Kidney epithelial cell (primary cell): ENCODE data around the gene RAI2. TPM values are rescaled to one million over a fixed set of nuclear protein-coding genes. Genes with fewer than 3 reads are reported as not detected.

Experiments used
- DNase-seq: peaks from one replicate; pipeline ENCODE4 v3.0.0-alpha.2; 2010; ENCODE audit warnings: low read depth
- H3K27me3 ChIP-seq: 2 replicates; pipeline ENCODE4 v1.6.0; 2011; ENCODE audit warnings: low read length; ENCODE audit not compliant: control insufficient read depth, insufficient read depth
- H3K36me3 ChIP-seq: 2 replicates; pipeline ENCODE4 v1.5.1; 2011; ENCODE audit warnings: low read length; ENCODE audit not compliant: control insufficient read depth, insufficient read depth
- H3K4me3 ChIP-seq: 2 replicates; pipeline ENCODE4 v1.5.1; 2011; ENCODE audit warnings: low read depth, mild to moderate bottlenecking, control low read depth, low read length
- total RNA-seq: library from RNA; depleted of rRNA; stranded (reverse); fragments of >200 nt; gene quantifications from 2 replicates; pipeline ENCODE4 v1.2.3, GENCODE V29; 2015
- TF ChIP-seq, protein P1 (sequence below): IDR thresholded peaks from 2 replicates; pipeline ENCODE4 v1.5.1; 2011; ENCODE audit warnings: mild to moderate bottlenecking, moderate library complexity, low read length, control low read depth, inconsistent platforms; ENCODE audit not compliant: insufficient read depth, poor library complexity, severe bottlenecking

Gene RAI2
- total RNA-seq, 1 donor from 2014 or later: 3.2 TPM

DNA sequence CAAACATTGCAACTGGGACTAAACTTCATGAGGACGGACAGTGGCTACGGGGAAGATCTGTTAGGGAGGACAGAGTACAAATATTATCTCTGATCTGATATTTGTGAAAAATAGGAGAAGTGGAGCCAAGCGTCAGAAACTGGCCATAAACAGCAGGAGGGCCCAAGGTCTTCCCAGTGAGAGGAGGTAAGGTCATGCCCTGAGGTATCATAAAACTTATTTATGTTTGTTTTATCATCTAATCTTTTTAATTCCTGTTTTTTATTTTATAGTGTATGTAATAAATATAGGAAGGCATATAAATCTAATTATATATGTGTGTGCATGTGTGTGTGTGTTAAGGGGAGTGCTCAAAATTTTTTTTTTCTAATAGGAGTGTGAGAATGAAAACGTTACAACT, 51.8 kb downstream of the RAI2 start:
- Histone ChIP-seq H3K27me3 (no peaks in the 10 kb centered on the region), H3K4me3 (no peak overlapping the region), H3K36me3 (no peaks in the 10 kb centered on the region)
- no peak for DNase-seq
- TF ChIP-seq, protein P1, sequence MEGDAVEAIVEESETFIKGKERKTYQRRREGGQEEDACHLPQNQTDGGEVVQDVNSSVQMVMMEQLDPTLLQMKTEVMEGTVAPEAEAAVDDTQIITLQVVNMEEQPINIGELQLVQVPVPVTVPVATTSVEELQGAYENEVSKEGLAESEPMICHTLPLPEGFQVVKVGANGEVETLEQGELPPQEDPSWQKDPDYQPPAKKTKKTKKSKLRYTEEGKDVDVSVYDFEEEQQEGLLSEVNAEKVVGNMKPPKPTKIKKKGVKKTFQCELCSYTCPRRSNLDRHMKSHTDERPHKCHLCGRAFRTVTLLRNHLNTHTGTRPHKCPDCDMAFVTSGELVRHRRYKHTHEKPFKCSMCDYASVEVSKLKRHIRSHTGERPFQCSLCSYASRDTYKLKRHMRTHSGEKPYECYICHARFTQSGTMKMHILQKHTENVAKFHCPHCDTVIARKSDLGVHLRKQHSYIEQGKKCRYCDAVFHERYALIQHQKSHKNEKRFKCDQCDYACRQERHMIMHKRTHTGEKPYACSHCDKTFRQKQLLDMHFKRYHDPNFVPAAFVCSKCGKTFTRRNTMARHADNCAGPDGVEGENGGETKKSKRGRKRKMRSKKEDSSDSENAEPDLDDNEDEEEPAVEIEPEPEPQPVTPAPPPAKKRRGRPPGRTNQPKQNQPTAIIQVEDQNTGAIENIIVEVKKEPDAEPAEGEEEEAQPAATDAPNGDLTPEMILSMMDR: no peak

DNA sequence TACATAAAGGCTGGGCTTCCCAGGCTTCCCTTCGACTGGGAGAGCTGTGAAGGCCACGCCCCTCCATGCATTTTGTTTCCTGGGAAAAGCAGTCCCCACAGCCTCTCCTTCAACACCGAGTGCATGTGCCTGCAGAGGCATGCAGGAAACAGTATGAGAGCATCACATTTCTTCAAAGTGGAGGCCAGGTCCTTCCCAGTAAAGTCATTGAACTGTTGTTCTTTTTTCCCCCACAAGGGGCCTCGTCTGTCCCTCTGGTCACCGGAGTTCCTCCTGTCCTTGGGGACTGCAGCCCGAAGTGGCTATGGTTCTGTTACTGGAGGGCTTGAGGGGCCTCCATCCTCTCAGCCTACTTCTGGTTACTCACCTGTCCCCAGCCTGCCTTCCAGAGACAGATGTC, 56.0 kb downstream of the RAI2 start:
- Histone ChIP-seq H3K36me3 (no peaks in the 10 kb centered on the region), H3K27me3 (no peaks in the 10 kb centered on the region), H3K4me3 (no peak overlapping the region)
- TF ChIP-seq, protein P1: no peak
- DNase-seq: no peak

DNA sequence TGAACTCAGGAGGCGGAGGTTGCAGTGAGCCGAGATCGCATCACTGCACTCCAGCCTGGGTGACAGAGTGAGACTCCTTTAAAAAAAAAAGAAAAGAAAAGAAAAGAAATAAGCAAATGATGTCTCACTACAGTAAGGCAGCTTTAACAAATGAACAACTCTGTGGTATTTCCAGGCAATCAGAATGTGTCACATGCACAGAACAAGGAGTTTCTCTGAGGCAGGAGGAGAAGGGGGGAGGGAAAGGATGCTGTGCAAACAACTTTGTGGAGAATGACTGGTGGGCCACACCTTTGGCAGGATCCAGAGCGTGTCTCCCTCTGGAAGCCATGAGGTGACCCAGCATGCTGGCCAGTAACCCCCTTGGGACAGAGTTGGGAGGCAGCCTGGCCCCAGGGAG, 57.6 kb downstream of the RAI2 start:
- no peak overlapping the region for H3K4me3 ChIP-seq
- peak; percentile 44 for DNase-seq
- no peaks in the 10 kb centered on the region for H3K27me3 ChIP-seq
- no peaks in the 10 kb centered on the region for H3K36me3 ChIP-seq
- TF ChIP-seq, protein P1: no peak

GRCh38 chrX:17802756-17803155, 58.3 kb downstream of the RAI2 start:
- Histone ChIP-seq H3K36me3 (no peaks in the 10 kb centered on the region), H3K4me3 (no peak overlapping the region), H3K27me3 (no peaks in the 10 kb centered on the region)
- no peak for DNase-seq
- TF ChIP-seq, protein P1: no peak

DNA sequence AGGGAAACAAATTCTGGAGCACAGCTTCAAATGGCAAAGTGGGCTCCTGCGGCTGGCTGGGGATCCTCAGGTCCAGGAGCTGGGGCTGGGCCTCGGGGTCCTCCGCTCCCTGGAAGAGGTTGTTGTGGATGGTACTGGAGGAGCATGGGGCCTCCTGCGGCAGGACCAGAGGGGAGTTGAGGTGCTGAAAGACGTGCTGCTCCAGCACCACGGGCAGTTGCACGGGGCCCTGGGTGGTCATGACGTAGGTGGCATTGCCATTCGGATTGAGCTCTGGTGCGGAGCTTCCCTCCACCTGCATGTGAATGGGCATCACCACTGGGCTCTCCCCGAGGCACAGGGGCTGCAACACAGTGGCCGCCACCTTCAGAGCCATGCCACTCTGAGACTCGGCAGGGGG, 59.7 kb downstream of the RAI2 start:
- Histone ChIP-seq H3K4me3 (no peak overlapping the region), H3K36me3 (no peaks in the 10 kb centered on the region), H3K27me3 (no peaks in the 10 kb centered on the region)
- TF ChIP-seq, protein P1: no peak
- DNase-seq: no peak

DNA sequence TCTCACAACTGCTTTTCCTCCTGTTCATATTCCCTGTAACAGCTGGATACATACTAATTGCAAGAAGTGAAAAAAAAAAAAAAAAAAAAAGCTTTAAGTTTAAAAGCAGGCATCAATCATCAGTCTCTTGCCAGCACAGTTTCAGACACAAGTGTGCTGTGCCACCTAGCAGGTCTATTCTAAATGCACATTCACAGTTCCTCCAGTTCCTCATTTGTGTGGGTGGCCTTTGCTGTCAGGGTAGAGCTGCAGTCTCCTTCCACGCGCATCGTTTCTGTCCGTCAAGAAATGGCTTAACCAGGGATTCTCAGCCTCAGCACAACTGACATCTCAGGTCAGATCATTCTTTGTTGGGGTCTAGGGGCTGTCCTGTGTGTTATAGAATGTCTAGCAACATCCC, 62.2 kb downstream of the RAI2 start:
- Histone ChIP-seq H3K4me3 (no peak overlapping the region), H3K36me3 (no peaks in the 10 kb centered on the region), H3K27me3 (no peaks in the 10 kb centered on the region)
- no peak for DNase-seq
- TF ChIP-seq, protein P1: no peak
